Adrenal gland (tissue), 12 donors: ENCODE data around the gene LIPG. TPM values are rescaled to one million over a fixed set of nuclear protein-coding genes. Genes with fewer than 3 reads are reported as not detected.

ENCODE experiments used
- DNase-seq, 7 donors: peaks; one replicate each; pipeline ENCODE4 v3.0.0-alpha.2; 2019 to 2020
- H3K27ac ChIP-seq, 5 donors: fragments of 200-600 bp; sonication (generic) in 4 of 5; 1 replicate in 3 of 5; 2 replicates in 2 of 5; pipeline versions ENCODE4 v1.5.1 to v1.8.0; 2016 to 2020; ENCODE audit warnings: mild to moderate bottlenecking in 1 of 5
- H3K27me3 ChIP-seq: fragments of 200-600 bp; 2 replicates; pipeline ENCODE4 v1.8.0; 2021
- H3K36me3 ChIP-seq, 2 donors: fragments of 200-600 bp; replicated peaks in 1 of 2; 1 replicate in 1 of 2; 2 replicates in 1 of 2; pipeline versions ENCODE4 v1.5.1 to v1.8.0; 2018 to 2022
- H3K4me1 ChIP-seq, 2 donors: fragments of 200-600 bp; replicated peaks in 1 of 2; 1 replicate in 1 of 2; 2 replicates in 1 of 2; pipeline versions ENCODE4 v1.5.1 to v1.8.0; 2018 to 2021
- H3K4me3 ChIP-seq, 4 donors: fragments of 200-600 bp; sonication (generic) in 3 of 4; one replicate each; pipeline ENCODE4 v1.5.1; 2016 to 2018
- H3K9me3 ChIP-seq, 3 donors: fragments of 200-600 bp; sonication (generic) in 1 of 3; replicated peaks in 1 of 3; 1 replicate in 2 of 3; 2 replicates in 1 of 3; pipeline versions ENCODE4 v1.5.1 to v1.8.0; 2016 to 2021
- CTCF ChIP-seq, 6 experiments: fragments of 450-650 bp in 4 of 6; fragments of 200-600 bp in 2 of 6; sonication (generic) in 1 of 6; IDR thresholded peaks; 1 replicate in 5 of 6; 2 replicates in 1 of 6; pipeline versions ENCODE4 v1.5.1 to v1.8.0; 2016 to 2021; ENCODE audit warnings: antibody characterized with exemption in 6 of 6, mild to moderate bottlenecking in 2 of 6, moderate library complexity in 1 of 6
- POLR2A ChIP-seq, 2 donors: fragments of 450-650 bp; IDR thresholded peaks; one replicate each; pipeline ENCODE4 v1.6.1; 2017; ENCODE audit warnings: antibody characterized with exemption in 2 of 2, mild to moderate bottlenecking in 2 of 2, moderate library complexity in 1 of 2
- WGBS, 4 donors: extraction: QIAGEN DNeasy Blood & Tissue Kit in 2 of 4; methylation state at CpG; one replicate each; pipeline versions ENCODE4 v1.1.5 to v1.1.7; 2013 to 2017; 5-methylcytosine and 5-hydroxymethylcytosine counted together
- intact Hi-C, 2 donors: fragments of 100-400 bp; cut with DNase I; formaldehyde crosslinking; loops; one replicate each; pipeline versions ENCODE4 v1.14.1 to v1.15.0; 2022 to 2023
- polyA plus RNA-seq, 3 donors: library from polyadenylated mRNA; stranded (reverse); fragments of 200-250 nt in 2 of 3; fragments of 350-450 nt in 1 of 3; fragmentation: Illumina TruSeq in 1 of 3; extraction: RNeasy Lipid Tissue Mini Kit (QIAGEN cat#74804) in 1 of 3; gene quantifications; one replicate each; pipeline ENCODE4 v1.2.3, GENCODE V29; 2013 to 2014
- total RNA-seq, 9 donors: library from RNA; depleted of rRNA in 4 of 9; stranded (reverse); fragments of >200 nt in 4 of 9; fragments of 120-200 nt in 1 of 9; fragmentation: NEBNext Ultra II Directional in 1 of 9; extraction: Animal tissue kit (Norgen Biotek cat#: 25700) in 1 of 9; gene quantifications; one replicate each; pipeline versions ENCODE4 v1.1.0 to v1.2.4, GENCODE V29; 2013 to 2023
- donor health status: healthy with polysubstance abuse.
- donor health status: Bipolar disorder and iron deficiency.
- donor health status: DM: yes; HTN: yes; CAD: no.
- donor health status: DM: no; HTN: no; CAD: no.
- donor health status: DM: no; HTN: no; CAD: no.
- donor health status: DM: yes; HTN: yes; CAD: no.

LIPG gene
- total and polyA plus RNA-seq, 12 donors = 0.16 to 2.8 (median 0.44) TPM; not detected in 1

DNA sequence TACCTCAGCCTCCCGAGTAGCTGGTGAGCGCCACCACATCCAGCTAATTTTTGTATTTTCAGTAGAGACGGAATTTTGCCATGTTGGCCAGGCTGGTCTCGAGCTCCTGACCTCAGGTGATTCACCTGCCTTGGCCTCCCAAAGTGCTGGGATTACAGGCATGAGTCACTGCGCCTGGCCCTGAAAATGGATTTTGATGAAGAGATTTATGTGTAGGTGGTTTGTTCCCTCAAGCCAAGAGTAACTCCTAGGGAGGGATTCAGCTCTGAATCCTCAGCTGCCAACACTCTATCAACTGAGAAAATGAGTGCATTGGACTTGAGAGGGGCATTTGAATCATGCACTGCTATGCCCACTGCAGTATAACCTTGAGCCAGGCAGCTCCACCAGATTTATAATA, 17.5 kb upstream of the LIPG start:
- H3K27ac ChIP-seq = no peak overlapping the region
- H3K9me3 ChIP-seq = no peaks in the 10 kb centered on the region
- no peaks in the 10 kb centered on the region for H3K4me1 ChIP-seq
- DNase-seq = peak in 1 of 7 donors; percentile 21
- no peaks in the 10 kb centered on the region for H3K36me3 ChIP-seq
- intact Hi-C loops = no loop called here
- no peaks in the 10 kb centered on the region for H3K27me3 ChIP-seq
- TF ChIP-seq POLR2A (IDR thresholded peaks at IDR 0.05) (no peak), CTCF (IDR thresholded peaks at IDR 0.05) (no peak)
- no peak overlapping the region for H3K4me3 ChIP-seq
- 61 to 75% (median 72%) methylated on average over 5 of the region's 5 CpGs for WGBS, 4 donors

DNA sequence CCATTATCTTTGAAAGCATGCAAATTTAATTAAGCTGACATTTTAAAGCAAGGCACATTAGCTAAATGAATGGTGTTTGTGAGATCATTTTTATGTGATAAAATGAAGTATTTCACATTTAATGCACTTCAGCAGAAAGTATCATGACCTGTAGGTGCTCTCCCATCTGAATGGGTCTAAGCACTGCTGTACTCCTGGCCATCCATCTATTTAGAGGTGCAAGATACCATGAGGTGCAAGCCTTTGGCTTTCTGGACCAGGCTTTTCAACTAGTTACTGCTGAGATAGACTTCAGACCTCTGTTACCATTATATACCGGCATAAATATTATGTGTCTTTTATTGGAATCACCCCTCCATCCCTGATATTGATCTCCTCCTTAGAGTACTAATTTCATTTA, 15.6 kb upstream of the LIPG start:
- Histone ChIP-seq H3K27ac (no peak overlapping the region), H3K4me3 (no peak overlapping the region), H3K9me3 (no peaks in the 10 kb centered on the region), H3K36me3 (no peaks in the 10 kb centered on the region), H3K4me1 (no peaks in the 10 kb centered on the region), H3K27me3 (no peaks in the 10 kb centered on the region)
- DNase-seq = no peak
- 88 to 96% (median 93%) methylated on average over 1 of the region's 1 CpG for WGBS, 4 donors
- intact Hi-C loops = no loop called here
- TF ChIP-seq CTCF (IDR thresholded peaks at IDR 0.05) (no peak), POLR2A (IDR thresholded peaks at IDR 0.05) (no peak)

DNA sequence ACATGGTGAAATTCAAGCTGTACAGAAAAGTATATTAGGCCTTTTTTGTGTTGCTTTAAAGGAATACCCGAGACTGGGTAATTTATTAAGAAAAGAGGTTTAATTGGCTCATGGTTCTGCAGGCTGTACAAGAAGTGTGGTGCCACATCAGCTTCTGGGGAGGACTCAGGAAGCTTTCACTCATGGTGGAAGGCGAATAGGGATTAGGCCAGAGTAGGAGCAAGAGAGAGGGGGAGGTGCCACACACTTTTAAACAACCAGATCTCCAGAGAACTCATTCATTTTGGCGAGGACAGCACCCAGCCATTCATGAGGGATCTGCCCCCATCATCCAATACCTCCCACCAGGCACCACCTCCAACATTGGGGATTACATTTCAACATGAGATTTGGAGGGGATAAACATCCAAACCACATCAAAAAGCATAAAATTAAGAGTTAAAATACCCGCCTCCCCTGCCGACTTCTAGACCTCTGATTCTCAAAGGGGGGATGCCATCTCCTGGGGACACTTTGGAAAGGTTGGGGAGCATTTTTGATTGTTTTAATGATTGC, 15.1 kb upstream of the LIPG start:
- peak in 1 of 7 donors; percentile 4 for DNase-seq
- no peaks in the 10 kb centered on the region for H3K9me3 ChIP-seq
- H3K36me3 ChIP-seq = no peaks in the 10 kb centered on the region
- no peak overlapping the region for H3K4me3 ChIP-seq
- H3K4me1 ChIP-seq = no peaks in the 10 kb centered on the region
- no peak for TF ChIP-seq POLR2A (IDR thresholded peaks at IDR 0.05)
- no peak for TF ChIP-seq CTCF (IDR thresholded peaks at IDR 0.05)
- 76 to 82% (median 79%) methylated on average over 5 of the region's 5 CpGs for WGBS, 4 donors
- H3K27ac ChIP-seq = no peak overlapping the region
- H3K27me3 ChIP-seq = no peaks in the 10 kb centered on the region
- intact Hi-C loops = no loop called here

DNA sequence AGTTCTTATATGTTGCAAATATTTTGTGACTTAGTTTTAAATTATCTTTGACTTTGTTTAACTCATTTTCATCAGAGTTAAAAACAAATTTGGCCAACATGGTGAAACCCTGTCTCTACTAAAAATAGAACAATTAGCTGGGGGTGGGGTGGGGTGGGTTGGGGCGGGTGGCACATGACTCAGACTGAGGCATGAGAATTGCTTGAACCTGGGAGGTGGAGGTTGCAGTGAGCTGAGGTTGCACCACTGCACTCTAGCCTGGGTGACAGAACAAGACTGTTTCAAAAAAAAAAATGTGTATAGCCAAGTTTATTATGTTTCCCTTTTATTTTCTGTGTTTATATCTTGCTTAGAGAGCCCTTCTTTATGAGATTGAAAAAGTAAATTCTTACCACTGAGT, 14.2 kb upstream of the LIPG start:
- intact Hi-C loops = no loop called here
- 5 to 24% (median 17%) methylated on average over 1 of the region's 1 CpG for WGBS, 4 donors
- no peak for DNase-seq

More for the DNA sequence above, 14.2 kb upstream of the LIPG start:
- no peak for TF ChIP-seq CTCF (IDR thresholded peaks at IDR 0.05)
- TF ChIP-seq POLR2A (IDR thresholded peaks at IDR 0.05) = no peak
- Histone ChIP-seq H3K4me1 (no peaks in the 10 kb centered on the region), H3K4me3 (no peak overlapping the region), H3K27me3 (no peaks in the 10 kb centered on the region), H3K27ac (no peak overlapping the region), H3K9me3 (no peaks in the 10 kb centered on the region), H3K36me3 (no peaks in the 10 kb centered on the region)
